HEK293T (cell line): ENCODE measurements around the gene ARMC9.

Experiments used
- FOXA1 ChIP-seq: fragments of 450-650 bp; IDR thresholded peaks from 2 replicates; pipeline ENCODE4 v1.6.1; 2016; ENCODE audit warnings: mild to moderate bottlenecking
- FOXM1 ChIP-seq: fragments of 450-650 bp; IDR thresholded peaks from 2 replicates; pipeline ENCODE4 v1.6.1; 2017; ENCODE audit warnings: mild to moderate bottlenecking, borderline replicate concordance
- L3MBTL2 ChIP-seq: fragments of 450-650 bp; conservative IDR thresholded peaks from 2 replicates; pipeline ENCODE4 v1.6.1; 2016; ENCODE audit warnings: mild to moderate bottlenecking
- PKNOX1 ChIP-seq: fragments of 450-650 bp; IDR thresholded peaks from 2 replicates; pipeline ENCODE4 v1.6.1; 2016
- SP1 ChIP-seq: fragments of 450-650 bp; IDR thresholded peaks from 2 replicates; pipeline ENCODE4 v1.6.1; 2017
- SUZ12 ChIP-seq: fragments of 450-650 bp; IDR thresholded peaks from 2 replicates; pipeline ENCODE4 v1.6.1; 2016; ENCODE audit warnings: mild to moderate bottlenecking
- TARDBP ChIP-seq: fragments of 450-650 bp; IDR thresholded peaks from 2 replicates; pipeline ENCODE4 v1.6.1; 2016
- ZNF384 ChIP-seq: fragments of 450-650 bp; IDR thresholded peaks from 2 replicates; pipeline ENCODE4 v1.6.1; 2016

GRCh38 chr2:231204146-231204545 is 5.7 kb downstream of the ARMC9 start:
- TF ChIP-seq PKNOX1, result no peak
- TF ChIP-seq FOXM1, result no peak
- TF ChIP-seq SP1, result no peak
- no peak for TF ChIP-seq TARDBP
- TF ChIP-seq L3MBTL2, result no peak
- TF ChIP-seq SUZ12, result no peak
- no peak for TF ChIP-seq ZNF384
- TF ChIP-seq FOXA1, result no peak
